HG03060 (cell line): ENCODE measurements around the gene PRKCSH.
"Not testable (repeated sequence)": the region's sequence is repeated elsewhere in the genome, so short reads cannot be mapped to it uniquely, and the experiment has no call there.

Experiments
- ATAC-seq: cut with Tn5 transposase; IDR thresholded peaks from one replicate; pipeline ENCODE4 v1.9.1; 2021; ENCODE audit warnings: low read depth, moderate number of reproducible peaks; ENCODE audit not compliant: unreplicated experiment

The PRKCSH gene

GRCh38 chr19:11448410-11448809 is 13.0 kb downstream of the PRKCSH start:
- ATAC-seq, result no peak

- no peak for ATAC-seq
Observed at GRCh38 chr19:11448923-11449554, 13.6 kb downstream of the PRKCSH start.

GRCh38 chr19:11450570-11451326 is 15.3 kb downstream of the PRKCSH start:
- ATAC-seq, result no peak

GRCh38 chr19:11451327-11451870 is 16.0 kb downstream of the PRKCSH start:
- ATAC-seq, result no peak

- ATAC-seq, result no peak
Observed at GRCh38 chr19:11451871-11452619, 16.6 kb downstream of the PRKCSH start.

GRCh38 chr19:11452620-11453310 is 17.3 kb downstream of the PRKCSH start:
- no peak for ATAC-seq

GRCh38 chr19:11453468-11454341 is 18.3 kb downstream of the PRKCSH start:
- no peak for ATAC-seq

- not testable (repeated sequence) for ATAC-seq
Observed at GRCh38 chr19:11455233-11455554, 19.8 kb downstream of the PRKCSH start.

GRCh38 chr19:11456659-11457058 is 21.2 kb downstream of the PRKCSH start:
- no peak for ATAC-seq

GRCh38 chr19:11457115-11457514 is 21.7 kb downstream of the PRKCSH start:
- ATAC-seq, result no peak

- no peak for ATAC-seq
Observed at GRCh38 chr19:11457831-11458230, 22.4 kb downstream of the PRKCSH start.

GRCh38 chr19:11458236-11458900 is 22.9 kb downstream of the PRKCSH start:
- no peak for ATAC-seq

GRCh38 chr19:11458912-11459311 is 23.5 kb downstream of the PRKCSH start:
- not testable (repeated sequence) for ATAC-seq

- no peak for ATAC-seq
Observed at GRCh38 chr19:11460207-11460606, 24.8 kb downstream of the PRKCSH start.

GRCh38 chr19:11461453-11461852 is 26.0 kb downstream of the PRKCSH start:
- no peak for ATAC-seq

GRCh38 chr19:11463391-11463790 is 28.0 kb downstream of the PRKCSH start:
- no peak for ATAC-seq

- ATAC-seq, result no peak
Observed at GRCh38 chr19:11464333-11465265, 29.2 kb downstream of the PRKCSH start.

- ATAC-seq, result no peak
Observed at GRCh38 chr19:11465600-11465999, 30.2 kb downstream of the PRKCSH start.
